SK-N-MC (cell line): ENCODE data around the gene ASCC1.

ENCODE experiments used
- EZH2 ChIP-seq: fragments of 200-600 bp; sonication (generic); IDR thresholded peaks from one replicate; pipeline ENCODE4 v1.6.1; 2017; ENCODE audit warnings: antibody characterized with exemption
- POLR2AphosphoS5 ChIP-seq: IDR thresholded peaks from 2 replicates; pipeline ENCODE4 v1.6.1; 2012; ENCODE audit warnings: mild to moderate bottlenecking, low read depth, low read length, borderline replicate concordance

DNA sequence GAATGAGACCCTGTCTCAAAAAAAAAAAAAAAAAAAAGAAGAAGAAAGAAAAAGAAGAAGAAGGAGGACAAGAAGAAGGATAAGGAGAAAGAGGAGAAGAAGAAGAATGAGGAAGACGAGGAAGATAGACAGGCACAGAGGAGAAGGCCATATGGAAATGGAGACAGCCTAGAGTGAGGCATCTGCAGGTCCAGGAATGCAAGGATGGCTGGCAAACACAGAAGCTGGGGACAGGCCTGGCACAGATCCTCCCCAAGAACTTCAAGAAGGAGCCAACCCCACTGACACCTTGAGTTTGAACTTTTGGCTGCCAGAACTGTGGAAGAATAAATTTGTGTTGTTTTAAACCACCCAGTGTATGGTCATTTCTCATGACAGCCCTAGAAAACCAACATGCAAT lies 166.6 kb downstream of the ASCC1 start:
- TF ChIP-seq EZH2 = no peak
- TF ChIP-seq POLR2AphosphoS5 = no peak
